ENCODE data around the gene SCAF1.

Gene SCAF1

GRCh38 chr19:49696115-49696514, 54.1 kb downstream of the SCAF1 start:
- Histone ChIP-seq H3K4me1 (ENCODE audit: control insufficient read depth in 2 of 2, insufficient read depth in 2 of 2, low read length in 2 of 2) (no peaks in the 10 kb centered on the region), H3K36me3 (ENCODE audit: control insufficient read depth in 2 of 2, insufficient read depth in 2 of 2, low read length in 2 of 2) (no peaks in the 10 kb centered on the region), H3K9me3 (ENCODE audit: control insufficient read depth in 2 of 2, low read length in 2 of 2) (no peaks in the 10 kb centered on the region), H3K9ac (ENCODE audit: low read depth in 1 of 2, low read length in 2 of 2) (no peak overlapping the region), H3K27me3 (ENCODE audit: control insufficient read depth in 2 of 2, insufficient read depth in 2 of 2, low read length in 2 of 2) (peaks cover 7 to 10% of the 10 kb centered on the region in 2 donors), H3K27ac (ENCODE audit: low read depth in 2 of 2, low read length in 2 of 2) (no peak overlapping the region), H3K4me3 (ENCODE audit: low read length in 2 of 2) (no peak overlapping the region)

- Histone ChIP-seq H3K36me3 (ENCODE audit: control insufficient read depth in 2 of 2, insufficient read depth in 2 of 2, low read length in 2 of 2) (no peaks in the 10 kb centered on the region), H3K9ac (ENCODE audit: low read depth in 1 of 2, low read length in 2 of 2) (no peak overlapping the region), H3K27me3 (ENCODE audit: control insufficient read depth in 2 of 2, insufficient read depth in 2 of 2, low read length in 2 of 2) (peaks cover 0 to 4% of the 10 kb centered on the region in 2 donors), H3K9me3 (ENCODE audit: control insufficient read depth in 2 of 2, low read length in 2 of 2) (no peaks in the 10 kb centered on the region), H3K27ac (ENCODE audit: low read depth in 2 of 2, low read length in 2 of 2) (no peak overlapping the region), H3K4me3 (ENCODE audit: low read length in 2 of 2) (no peak overlapping the region), H3K4me1 (ENCODE audit: control insufficient read depth in 2 of 2, insufficient read depth in 2 of 2, low read length in 2 of 2) (no peaks in the 10 kb centered on the region)
Observed at GRCh38 chr19:49696865-49697264, 54.9 kb downstream of the SCAF1 start.

- H3K9ac ChIP-seq (ENCODE audit: low read depth in 1 of 2, low read length in 2 of 2) = no peak overlapping the region
- no peaks in the 10 kb centered on the region for H3K9me3 ChIP-seq (ENCODE audit: control insufficient read depth in 2 of 2, low read length in 2 of 2)
- H3K27me3 ChIP-seq (ENCODE audit: control insufficient read depth in 2 of 2, insufficient read depth in 2 of 2, low read length in 2 of 2) = no peaks in the 10 kb centered on the region
- H3K27ac ChIP-seq (ENCODE audit: low read depth in 2 of 2, low read length in 2 of 2) = no peak overlapping the region
- H3K36me3 ChIP-seq (ENCODE audit: control insufficient read depth in 2 of 2, insufficient read depth in 2 of 2, low read length in 2 of 2) = no peaks in the 10 kb centered on the region
- no peak overlapping the region for H3K4me3 ChIP-seq (ENCODE audit: low read length in 2 of 2)
- H3K4me1 ChIP-seq (ENCODE audit: control insufficient read depth in 2 of 2, insufficient read depth in 2 of 2, low read length in 2 of 2) = no peaks in the 10 kb centered on the region
Observed at GRCh38 chr19:49699364-49699763, 57.4 kb downstream of the SCAF1 start.

- Histone ChIP-seq H3K4me1 (ENCODE audit: control insufficient read depth in 2 of 2, insufficient read depth in 2 of 2, low read length in 2 of 2) (no peaks in the 10 kb centered on the region), H3K9me3 (ENCODE audit: control insufficient read depth in 2 of 2, low read length in 2 of 2) (no peaks in the 10 kb centered on the region), H3K36me3 (ENCODE audit: control insufficient read depth in 2 of 2, insufficient read depth in 2 of 2, low read length in 2 of 2) (no peaks in the 10 kb centered on the region), H3K27me3 (ENCODE audit: control insufficient read depth in 2 of 2, insufficient read depth in 2 of 2, low read length in 2 of 2) (no peaks in the 10 kb centered on the region), H3K9ac (ENCODE audit: low read depth in 1 of 2, low read length in 2 of 2) (no peak overlapping the region), H3K4me3 (ENCODE audit: low read length in 2 of 2) (no peak overlapping the region), H3K27ac (ENCODE audit: low read depth in 2 of 2, low read length in 2 of 2) (no peak overlapping the region)
Observed at GRCh38 chr19:49700563-49700962, 58.6 kb downstream of the SCAF1 start.

- no peak overlapping the region for H3K4me3 ChIP-seq (ENCODE audit: low read length in 2 of 2)
- no peak overlapping the region for H3K9ac ChIP-seq (ENCODE audit: low read depth in 1 of 2, low read length in 2 of 2)
- no peaks in the 10 kb centered on the region for H3K9me3 ChIP-seq (ENCODE audit: control insufficient read depth in 2 of 2, low read length in 2 of 2)
- no peaks in the 10 kb centered on the region for H3K36me3 ChIP-seq (ENCODE audit: control insufficient read depth in 2 of 2, insufficient read depth in 2 of 2, low read length in 2 of 2)
- H3K27ac ChIP-seq (ENCODE audit: low read depth in 2 of 2, low read length in 2 of 2) = no peak overlapping the region
- H3K4me1 ChIP-seq (ENCODE audit: control insufficient read depth in 2 of 2, insufficient read depth in 2 of 2, low read length in 2 of 2) = no peaks in the 10 kb centered on the region
- no peaks in the 10 kb centered on the region for H3K27me3 ChIP-seq (ENCODE audit: control insufficient read depth in 2 of 2, insufficient read depth in 2 of 2, low read length in 2 of 2)
Observed at GRCh38 chr19:49701271-49701786, 59.3 kb downstream of the SCAF1 start.

- Histone ChIP-seq H3K36me3 (ENCODE audit: control insufficient read depth in 2 of 2, insufficient read depth in 2 of 2, low read length in 2 of 2) (no peaks in the 10 kb centered on the region), H3K27ac (ENCODE audit: low read depth in 2 of 2, low read length in 2 of 2) (no peak overlapping the region), H3K9ac (ENCODE audit: low read depth in 1 of 2, low read length in 2 of 2) (no peak overlapping the region), H3K9me3 (ENCODE audit: control insufficient read depth in 2 of 2, low read length in 2 of 2) (no peaks in the 10 kb centered on the region), H3K4me3 (ENCODE audit: low read length in 2 of 2) (no peak overlapping the region), H3K4me1 (ENCODE audit: control insufficient read depth in 2 of 2, insufficient read depth in 2 of 2, low read length in 2 of 2) (no peaks in the 10 kb centered on the region), H3K27me3 (ENCODE audit: control insufficient read depth in 2 of 2, insufficient read depth in 2 of 2, low read length in 2 of 2) (no peaks in the 10 kb centered on the region)
Observed at GRCh38 chr19:49704888-49705642, 63.1 kb downstream of the SCAF1 start.

GRCh38 chr19:49705919-49706318, 63.9 kb downstream of the SCAF1 start:
- no peak overlapping the region for H3K27ac ChIP-seq (ENCODE audit: low read depth in 2 of 2, low read length in 2 of 2)
- H3K9me3 ChIP-seq (ENCODE audit: control insufficient read depth in 2 of 2, low read length in 2 of 2) = no peaks in the 10 kb centered on the region
- H3K27me3 ChIP-seq (ENCODE audit: control insufficient read depth in 2 of 2, insufficient read depth in 2 of 2, low read length in 2 of 2) = no peaks in the 10 kb centered on the region
- no peak overlapping the region for H3K9ac ChIP-seq (ENCODE audit: low read depth in 1 of 2, low read length in 2 of 2)
- H3K4me3 ChIP-seq (ENCODE audit: low read length in 2 of 2) = no peak overlapping the region
- H3K4me1 ChIP-seq (ENCODE audit: control insufficient read depth in 2 of 2, insufficient read depth in 2 of 2, low read length in 2 of 2) = no peaks in the 10 kb centered on the region
- H3K36me3 ChIP-seq (ENCODE audit: control insufficient read depth in 2 of 2, insufficient read depth in 2 of 2, low read length in 2 of 2) = no peaks in the 10 kb centered on the region

Measured in mucosa of rectum (tissue), 2 donors.